ENCODE results near the gene APOL2.

The APOL2 gene

GRCh38 chr22:36197065-36197440 lies 42.3 kb downstream of the APOL2 start:
- Histone ChIP-seq H4K20me1 (ENCODE audit: insufficient read depth, low read length) (no peaks in the 10 kb centered on the region), H3K4me1 (ENCODE audit: insufficient read depth, low read length) (peaks cover 48% of the 10 kb centered on the region), H3K4me3 (ENCODE audit: low read depth in 1 of 2, low read length in 2 of 2) (no peak overlapping the region), H3K27ac (ENCODE audit: low read length) (peak overlapping the region; percentile 33; the same call in 1 of the 2 replicates), H3K4me2 (ENCODE audit: insufficient read depth, low read length) (peak overlapping the region; percentile 15), H3K27me3 (ENCODE audit: insufficient read depth, low read length, poor library complexity) (no peaks in the 10 kb centered on the region), H3K36me3 (ENCODE audit: insufficient read depth, low read length) (no peaks in the 10 kb centered on the region), H2AFZ (ENCODE audit: low read depth, low read length) (no peak overlapping the region), H3K9me3 (ENCODE audit: insufficient read depth, low read length, severe bottlenecking) (no peaks in the 10 kb centered on the region), H3K79me2 (ENCODE audit: insufficient read depth, low read length) (no peaks in the 10 kb centered on the region), H3K9ac (ENCODE audit: low read depth, low read length) (peak overlapping the region; percentile 15; the same call in 1 of the 2 replicates)
- no peak for TF ChIP-seq EZH2 (IDR thresholded peaks at IDR 0.05; ENCODE audit: borderline replicate concordance, low read depth, low read length, severe bottlenecking)
- peak; percentile 37 for DNase-seq
- ATAC-seq (ENCODE audit: insufficient read depth, low read depth): no peak

GRCh38 chr22:36196254-36197064 lies 42.9 kb downstream of the APOL2 start:
- no peaks in the 10 kb centered on the region for H3K79me2 ChIP-seq (ENCODE audit: insufficient read depth, low read length)
- H3K9me3 ChIP-seq (ENCODE audit: insufficient read depth, low read length, severe bottlenecking): no peaks in the 10 kb centered on the region
- H2AFZ ChIP-seq (ENCODE audit: low read depth, low read length): no peak overlapping the region
- peaks cover 42% of the 10 kb centered on the region for H3K4me1 ChIP-seq (ENCODE audit: insufficient read depth, low read length)
- TF ChIP-seq EZH2 (IDR thresholded peaks at IDR 0.05; ENCODE audit: borderline replicate concordance, low read depth, low read length, severe bottlenecking) (no peak), CTCF (IDR thresholded peaks at IDR 0.05; ENCODE audit: borderline replicate concordance, extremely low read depth, low read length, poor library complexity, severe bottlenecking) (no peak)
- no peak overlapping the region for H3K9ac ChIP-seq (ENCODE audit: low read depth, low read length)
- DNase-seq (no peak), ATAC-seq (ENCODE audit: insufficient read depth, low read depth) (no peak)
- H3K4me3 ChIP-seq (ENCODE audit: low read depth in 1 of 2, low read length in 2 of 2): no peak overlapping the region
- H3K27me3 ChIP-seq (ENCODE audit: insufficient read depth, low read length, poor library complexity): no peaks in the 10 kb centered on the region
- peak overlapping the region; percentile 33; the same call in 1 of the 2 replicates for H3K27ac ChIP-seq (ENCODE audit: low read length)
- no peaks in the 10 kb centered on the region for H3K36me3 ChIP-seq (ENCODE audit: insufficient read depth, low read length)
- peak overlapping the region; percentile 15; the same call in 1 of the 2 replicates for H3K4me2 ChIP-seq (ENCODE audit: insufficient read depth, low read length)
- no peaks in the 10 kb centered on the region for H4K20me1 ChIP-seq (ENCODE audit: insufficient read depth, low read length)

- Histone ChIP-seq H3K9me3 (ENCODE audit: insufficient read depth, low read length, severe bottlenecking) (no peaks in the 10 kb centered on the region), H3K4me2 (ENCODE audit: insufficient read depth, low read length) (no peak overlapping the region), H3K36me3 (ENCODE audit: insufficient read depth, low read length) (no peaks in the 10 kb centered on the region), H3K27me3 (ENCODE audit: insufficient read depth, low read length, poor library complexity) (no peaks in the 10 kb centered on the region), H3K9ac (ENCODE audit: low read depth, low read length) (no peak overlapping the region), H3K27ac (ENCODE audit: low read length) (no peak overlapping the region), H3K4me3 (ENCODE audit: low read depth in 1 of 2, low read length in 2 of 2) (no peak overlapping the region), H4K20me1 (ENCODE audit: insufficient read depth, low read length) (no peaks in the 10 kb centered on the region), H3K4me1 (ENCODE audit: insufficient read depth, low read length) (peaks cover 33% of the 10 kb centered on the region), H2AFZ (ENCODE audit: low read depth, low read length) (no peak overlapping the region), H3K79me2 (ENCODE audit: insufficient read depth, low read length) (no peaks in the 10 kb centered on the region)
- TF ChIP-seq EZH2 (IDR thresholded peaks at IDR 0.05; ENCODE audit: borderline replicate concordance, low read depth, low read length, severe bottlenecking) (no peak), CTCF (IDR thresholded peaks at IDR 0.05; ENCODE audit: borderline replicate concordance, extremely low read depth, low read length, poor library complexity, severe bottlenecking) (peak; percentile 72)
- DNase-seq: peak; percentile 49
- peak; percentile 40 for ATAC-seq (ENCODE audit: insufficient read depth, low read depth)
Observed at GRCh38 chr22:36194971-36195370, 44.4 kb downstream of the APOL2 start.

GRCh38 chr22:36194385-36194784 lies 44.9 kb downstream of the APOL2 start:
- no peak overlapping the region for H3K4me3 ChIP-seq (ENCODE audit: low read depth in 1 of 2, low read length in 2 of 2)
- no peak overlapping the region for H3K9ac ChIP-seq (ENCODE audit: low read depth, low read length)
- DNase-seq (no peak), ATAC-seq (ENCODE audit: insufficient read depth, low read depth) (no peak)
- peaks cover 31% of the 10 kb centered on the region for H3K4me1 ChIP-seq (ENCODE audit: insufficient read depth, low read length)
- H3K4me2 ChIP-seq (ENCODE audit: insufficient read depth, low read length): no peak overlapping the region
- H3K79me2 ChIP-seq (ENCODE audit: insufficient read depth, low read length): no peaks in the 10 kb centered on the region
- no peaks in the 10 kb centered on the region for H4K20me1 ChIP-seq (ENCODE audit: insufficient read depth, low read length)
- no peak overlapping the region for H3K27ac ChIP-seq (ENCODE audit: low read length)
- no peak overlapping the region for H2AFZ ChIP-seq (ENCODE audit: low read depth, low read length)
- no peaks in the 10 kb centered on the region for H3K36me3 ChIP-seq (ENCODE audit: insufficient read depth, low read length)
- no peaks in the 10 kb centered on the region for H3K9me3 ChIP-seq (ENCODE audit: insufficient read depth, low read length, severe bottlenecking)
- H3K27me3 ChIP-seq (ENCODE audit: insufficient read depth, low read length, poor library complexity): no peaks in the 10 kb centered on the region
- TF ChIP-seq CTCF (IDR thresholded peaks at IDR 0.05; ENCODE audit: borderline replicate concordance, extremely low read depth, low read length, poor library complexity, severe bottlenecking) (no peak), EZH2 (IDR thresholded peaks at IDR 0.05; ENCODE audit: borderline replicate concordance, low read depth, low read length, severe bottlenecking) (no peak)
